ENCODE data around the gene ADAMTS12.

DNA sequence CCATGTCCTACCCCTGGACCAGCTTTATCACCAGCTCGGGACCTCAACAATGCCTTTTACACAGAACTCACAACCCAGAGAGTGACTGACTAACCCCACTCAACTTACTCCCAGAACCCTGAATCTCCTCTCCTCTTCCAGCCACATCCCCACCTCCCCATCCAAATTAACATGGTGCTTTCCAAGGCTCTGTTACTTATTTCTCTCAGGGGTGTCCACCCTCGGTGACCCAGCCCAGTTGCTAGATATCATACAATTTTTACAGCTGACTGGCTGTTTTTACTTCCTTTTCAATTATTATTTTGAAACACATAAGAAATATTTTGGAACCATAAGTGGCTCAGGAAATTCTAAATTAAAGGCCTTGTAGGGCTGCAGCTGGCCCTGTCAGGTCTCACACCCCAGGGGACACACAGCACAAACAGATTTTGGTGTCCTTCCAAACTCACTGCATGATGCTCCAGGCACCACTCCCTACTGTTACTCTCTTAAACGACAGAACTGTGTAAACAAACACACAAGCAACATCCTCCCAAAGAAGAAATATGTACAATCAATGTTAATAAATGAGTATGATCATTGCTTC lies 180.6 kb downstream of the ADAMTS12 start:
- TF ChIP-seq, protein P1, sequence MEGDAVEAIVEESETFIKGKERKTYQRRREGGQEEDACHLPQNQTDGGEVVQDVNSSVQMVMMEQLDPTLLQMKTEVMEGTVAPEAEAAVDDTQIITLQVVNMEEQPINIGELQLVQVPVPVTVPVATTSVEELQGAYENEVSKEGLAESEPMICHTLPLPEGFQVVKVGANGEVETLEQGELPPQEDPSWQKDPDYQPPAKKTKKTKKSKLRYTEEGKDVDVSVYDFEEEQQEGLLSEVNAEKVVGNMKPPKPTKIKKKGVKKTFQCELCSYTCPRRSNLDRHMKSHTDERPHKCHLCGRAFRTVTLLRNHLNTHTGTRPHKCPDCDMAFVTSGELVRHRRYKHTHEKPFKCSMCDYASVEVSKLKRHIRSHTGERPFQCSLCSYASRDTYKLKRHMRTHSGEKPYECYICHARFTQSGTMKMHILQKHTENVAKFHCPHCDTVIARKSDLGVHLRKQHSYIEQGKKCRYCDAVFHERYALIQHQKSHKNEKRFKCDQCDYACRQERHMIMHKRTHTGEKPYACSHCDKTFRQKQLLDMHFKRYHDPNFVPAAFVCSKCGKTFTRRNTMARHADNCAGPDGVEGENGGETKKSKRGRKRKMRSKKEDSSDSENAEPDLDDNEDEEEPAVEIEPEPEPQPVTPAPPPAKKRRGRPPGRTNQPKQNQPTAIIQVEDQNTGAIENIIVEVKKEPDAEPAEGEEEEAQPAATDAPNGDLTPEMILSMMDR (IDR thresholded peaks at IDR 0.05; ENCODE audit: poor library complexity, severe bottlenecking), result no peak
- TF ChIP-seq MXI1 (conservative IDR thresholded peaks at IDR 0.05; ENCODE audit: poor library complexity, severe bottlenecking), result no peak
- TF ChIP-seq POLR2AphosphoS5 (IDR thresholded peaks at IDR 0.05), result no peak
- TF ChIP-seq RAD21 (conservative IDR thresholded peaks at IDR 0.05), result no peak
- TF ChIP-seq EZH2 (IDR thresholded peaks at IDR 0.05; ENCODE audit: borderline replicate concordance, insufficient read depth, low read length, poor library complexity, severe bottlenecking), result no peak
- TF ChIP-seq, protein P2, sequence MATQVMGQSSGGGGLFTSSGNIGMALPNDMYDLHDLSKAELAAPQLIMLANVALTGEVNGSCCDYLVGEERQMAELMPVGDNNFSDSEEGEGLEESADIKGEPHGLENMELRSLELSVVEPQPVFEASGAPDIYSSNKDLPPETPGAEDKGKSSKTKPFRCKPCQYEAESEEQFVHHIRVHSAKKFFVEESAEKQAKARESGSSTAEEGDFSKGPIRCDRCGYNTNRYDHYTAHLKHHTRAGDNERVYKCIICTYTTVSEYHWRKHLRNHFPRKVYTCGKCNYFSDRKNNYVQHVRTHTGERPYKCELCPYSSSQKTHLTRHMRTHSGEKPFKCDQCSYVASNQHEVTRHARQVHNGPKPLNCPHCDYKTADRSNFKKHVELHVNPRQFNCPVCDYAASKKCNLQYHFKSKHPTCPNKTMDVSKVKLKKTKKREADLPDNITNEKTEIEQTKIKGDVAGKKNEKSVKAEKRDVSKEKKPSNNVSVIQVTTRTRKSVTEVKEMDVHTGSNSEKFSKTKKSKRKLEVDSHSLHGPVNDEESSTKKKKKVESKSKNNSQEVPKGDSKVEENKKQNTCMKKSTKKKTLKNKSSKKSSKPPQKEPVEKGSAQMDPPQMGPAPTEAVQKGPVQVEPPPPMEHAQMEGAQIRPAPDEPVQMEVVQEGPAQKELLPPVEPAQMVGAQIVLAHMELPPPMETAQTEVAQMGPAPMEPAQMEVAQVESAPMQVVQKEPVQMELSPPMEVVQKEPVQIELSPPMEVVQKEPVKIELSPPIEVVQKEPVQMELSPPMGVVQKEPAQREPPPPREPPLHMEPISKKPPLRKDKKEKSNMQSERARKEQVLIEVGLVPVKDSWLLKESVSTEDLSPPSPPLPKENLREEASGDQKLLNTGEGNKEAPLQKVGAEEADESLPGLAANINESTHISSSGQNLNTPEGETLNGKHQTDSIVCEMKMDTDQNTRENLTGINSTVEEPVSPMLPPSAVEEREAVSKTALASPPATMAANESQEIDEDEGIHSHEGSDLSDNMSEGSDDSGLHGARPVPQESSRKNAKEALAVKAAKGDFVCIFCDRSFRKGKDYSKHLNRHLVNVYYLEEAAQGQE (IDR thresholded peaks at IDR 0.05; ENCODE audit: borderline replicate concordance), result no peak
- TF ChIP-seq SMC3 (conservative IDR thresholded peaks at IDR 0.05; ENCODE audit: poor library complexity), result no peak

Data from neural cell (in vitro differentiated cells).